WTC11 (cell line): Measurements from ENCODE around the gene GGNBP2. TPM values are rescaled to one million over a fixed set of nuclear protein-coding genes. Genes with fewer than 3 reads are reported as not detected.

ENCODE experiments used
- ATAC-seq: fragments of 200-7000 bp; cut with Tn5 transposase; 2 replicates; pipeline ENCODE4 v1.10.0; 2021; ENCODE audit warnings: mild to moderate bottlenecking, moderate library complexity
- CTCF ChIA-PET: fragments of 300-600 bp; sonication (Branson Sonifier 250); formaldehyde crosslinking; loops from one replicate; lab custom pipeline; 2021; ENCODE audit warnings: antibody characterized with exemption; lab: Charles Lee
- POLR2A ChIA-PET: fragments of 350-600 bp; sonication (Branson Sonifier 250); formaldehyde crosslinking; loops from one replicate; lab custom pipeline; 2021; ENCODE audit warnings: antibody characterized with exemption; lab: Charles Lee
- DNase-seq: peaks from one replicate; pipeline ENCODE4 v3.0.0; 2021; ENCODE audit warnings: low spot score
- H3K27ac Mint-ChIP-seq: 2 replicates; pipeline ENCODE4 v1.8.0; 2021; ENCODE audit warnings: mixed read lengths
- H3K27me3 Mint-ChIP-seq: 2 replicates; pipeline ENCODE4 v1.8.0; 2021; ENCODE audit warnings: low read depth, mild to moderate bottlenecking, moderate library complexity, mixed read lengths
- H3K36me3 Mint-ChIP-seq: 2 replicates; pipeline ENCODE4 v1.8.0; 2021; ENCODE audit warnings: mixed read lengths
- H3K4me1 Mint-ChIP-seq: 2 replicates; pipeline ENCODE4 v1.8.0; 2022; ENCODE audit warnings: mixed read lengths
- H3K4me3 Mint-ChIP-seq: 2 replicates; pipeline ENCODE4 v1.8.0; 2021; ENCODE audit warnings: mild to moderate bottlenecking, moderate library complexity, mixed read lengths
- H3K9me3 Mint-ChIP-seq: 2 replicates; pipeline ENCODE4 v1.8.0; 2021; ENCODE audit warnings: mixed read lengths
- AR ChIP-seq: fragments of 250-450 bp; sonication (Bioruptor Pico); IDR thresholded peaks from 2 replicates; pipeline ENCODE4 v1.9.0; 2021; ENCODE audit warnings: mild to moderate bottlenecking
- CREM ChIP-seq: sonication (generic); formaldehyde crosslinking; IDR thresholded peaks from 2 replicates; pipeline ENCODE4 v1.8.1; 2022; ENCODE audit warnings: mild to moderate bottlenecking, missing genetic modification reagents, moderate library complexity
- ESRRA ChIP-seq: sonication (generic); formaldehyde crosslinking; IDR thresholded peaks from 2 replicates; pipeline ENCODE4 v1.8.1; 2022; ENCODE audit warnings: mild to moderate bottlenecking, missing genetic modification reagents, borderline replicate concordance
- FOXP1 ChIP-seq: sonication (generic); formaldehyde crosslinking; IDR thresholded peaks from 2 replicates; pipeline ENCODE4 v1.8.0; 2022; ENCODE audit warnings: missing genetic modification reagents, mild to moderate bottlenecking, moderate library complexity, borderline replicate concordance
- GABPB1 ChIP-seq: sonication (generic); formaldehyde crosslinking; IDR thresholded peaks from 2 replicates; pipeline ENCODE4 v1.8.1; 2023; ENCODE audit warnings: mild to moderate bottlenecking, missing genetic modification reagents
- IRF1 ChIP-seq: sonication (generic); formaldehyde crosslinking; IDR thresholded peaks from 2 replicates; pipeline ENCODE4 v1.8.0; 2023; ENCODE audit warnings: missing genetic modification reagents
- NFYB ChIP-seq: sonication (generic); formaldehyde crosslinking; conservative IDR thresholded peaks from 2 replicates; pipeline ENCODE4 v1.8.0; 2022; ENCODE audit warnings: low read depth, missing genetic modification reagents
- NR2C2 ChIP-seq: sonication (generic); formaldehyde crosslinking; IDR thresholded peaks from 2 replicates; pipeline ENCODE4 v1.8.0; 2022; ENCODE audit warnings: mild to moderate bottlenecking, missing genetic modification reagents
- NR3C1 ChIP-seq: sonication (generic); formaldehyde crosslinking; conservative IDR thresholded peaks from 2 replicates; pipeline ENCODE4 v1.8.1; 2023; ENCODE audit warnings: low read depth, mild to moderate bottlenecking, missing genetic modification reagents
- TP53 ChIP-seq: sonication (generic); formaldehyde crosslinking; IDR thresholded peaks from 2 replicates; pipeline ENCODE4 v1.8.1; 2023; ENCODE audit warnings: mild to moderate bottlenecking, missing genetic modification reagents
- USF1 ChIP-seq: sonication (generic); formaldehyde crosslinking; IDR thresholded peaks from 2 replicates; pipeline ENCODE4 v1.8.0; 2022; ENCODE audit warnings: mild to moderate bottlenecking, missing genetic modification reagents
- ZNF281 ChIP-seq: sonication (generic); formaldehyde crosslinking; IDR thresholded peaks from 2 replicates; pipeline ENCODE4 v1.8.0; 2023; ENCODE audit warnings: mild to moderate bottlenecking, missing genetic modification reagents
- ZNF423 ChIP-seq: fragments of 250-450 bp; sonication (Bioruptor Pico); IDR thresholded peaks from 2 replicates; pipeline ENCODE4 v2.1.2; 2022; ENCODE audit warnings: mild to moderate bottlenecking, moderate library complexity
- total RNA-seq: library from RNA; stranded (reverse); gene quantifications from 3 replicates; pipeline ENCODE4 v1.2.3, GENCODE V29; 2021
- TF ChIP-seq, protein P1 (sequence below): sonication (generic); formaldehyde crosslinking; IDR thresholded peaks from 2 replicates; pipeline ENCODE4 v1.8.0; 2023; ENCODE audit warnings: missing genetic modification reagents, mild to moderate bottlenecking, borderline replicate concordance
- TF ChIP-seq, protein P2 (sequence below): sonication (generic); formaldehyde crosslinking; IDR thresholded peaks from 2 replicates; pipeline ENCODE4 v1.8.0; 2022; ENCODE audit warnings: mild to moderate bottlenecking, missing genetic modification reagents

The GGNBP2 gene
- total RNA-seq, 1 experiment from 2014 or later, result 49.6 TPM

DNA sequence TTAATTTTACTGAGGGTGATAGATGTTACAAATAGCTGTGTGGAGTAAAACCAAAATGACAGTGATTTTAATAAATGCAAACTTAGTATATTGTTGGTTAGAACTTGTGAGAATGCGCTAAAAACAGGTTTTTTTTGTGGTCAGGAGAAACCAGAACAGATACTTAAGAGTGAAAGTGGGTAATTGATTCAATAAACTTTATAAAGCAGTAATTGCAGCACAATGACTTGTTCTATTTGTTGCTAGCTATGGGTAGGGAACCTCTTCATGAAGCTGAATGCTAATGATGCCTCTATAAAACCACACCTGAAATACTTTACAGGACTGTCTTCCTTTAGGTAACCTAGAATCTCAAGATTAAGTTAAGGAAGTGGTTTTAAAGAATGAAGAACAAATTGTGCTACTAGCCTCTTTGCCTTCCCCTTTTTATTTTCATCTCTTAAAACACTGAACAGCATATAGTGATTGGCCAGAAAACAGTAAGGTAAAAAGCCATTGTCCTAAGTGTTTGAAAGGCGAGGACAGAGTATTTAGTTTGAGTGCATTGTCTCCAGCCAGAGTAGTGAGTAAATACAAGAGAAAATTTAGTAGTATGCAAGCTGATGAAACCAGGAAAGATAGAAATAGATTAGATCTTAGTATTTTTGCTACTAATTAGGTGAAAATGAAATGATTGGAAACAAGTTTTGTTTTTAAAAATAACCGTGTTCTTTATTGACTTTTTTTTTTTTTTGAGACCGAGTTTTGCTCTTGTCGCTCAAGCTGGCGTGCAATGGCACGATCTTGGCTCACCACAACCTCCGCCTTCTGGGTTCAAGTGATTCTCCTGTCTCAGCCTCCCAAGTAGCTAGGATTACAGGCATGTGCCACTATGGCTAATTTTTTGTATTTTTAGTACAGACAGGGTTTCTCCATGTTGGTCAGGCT is 6.0 kb downstream of the GGNBP2 start:
- H3K4me3 Mint-ChIP-seq, result no peak overlapping the region

GRCh38 chr17:36553459-36553858 is 8.7 kb downstream of the GGNBP2 start:
- no peaks in the 10 kb centered on the region for H3K27me3 Mint-ChIP-seq
- H3K9me3 Mint-ChIP-seq, result no peaks in the 10 kb centered on the region
- H3K4me3 Mint-ChIP-seq, result no peak overlapping the region
- no peaks in the 10 kb centered on the region for H3K4me1 Mint-ChIP-seq
- DNase-seq (no peak), ATAC-seq (no peak)
- CTCF ChIA-PET, result no interaction called here
- peak overlapping the region; percentile 71; the same call in 1 of the 2 replicates for H3K27ac Mint-ChIP-seq
- POLR2A ChIA-PET, result no interaction called here
- peaks cover 21% of the 10 kb centered on the region for H3K36me3 Mint-ChIP-seq
- TF ChIP-seq CREM (CRISPR knock-in tag), result no peak

More for the DNA sequence above, 6.0 kb downstream of the GGNBP2 start:
- TF ChIP-seq NR2C2, result no peak
- no peak for TF ChIP-seq FOXP1 (CRISPR knock-in tag)
- no peak for TF ChIP-seq NR3C1 (CRISPR knock-in tag)
- no peak for TF ChIP-seq GABPB1
- TF ChIP-seq ZNF281, result no peak
- TF ChIP-seq ZNF423, result no peak
- no peak for TF ChIP-seq IRF1 (CRISPR knock-in tag)
- ATAC-seq, result no peak
- no peak for DNase-seq
- Mint-ChIP-seq H3K27me3 (no peaks in the 10 kb centered on the region), H3K4me1 (peaks cover 19% of the 10 kb centered on the region), H3K9me3 (no peaks in the 10 kb centered on the region), H3K27ac (peak overlapping the region; percentile 92), H3K36me3 (peaks cover 6% of the 10 kb centered on the region)
- ChIA-PET CTCF (interaction anchor here (1.0 kb wide), 1 partner anchor 17 kb away, joined by 4 read pairs; no protein-coding TSS in a partner anchor), POLR2A (no interaction called here)

- Mint-ChIP-seq H3K4me3 (no peak overlapping the region), H3K27me3 (no peaks in the 10 kb centered on the region), H3K36me3 (peaks cover 34% of the 10 kb centered on the region), H3K27ac (no peak overlapping the region), H3K4me1 (no peaks in the 10 kb centered on the region), H3K9me3 (no peaks in the 10 kb centered on the region)
- POLR2A ChIA-PET, result no interaction called here
- CTCF ChIA-PET, result interaction anchor here (0.6 kb wide), 1 partner anchor 36 kb away, joined by 3 read pairs; the partner anchor contains the start of gene MRM1
- DNase-seq, result no peak
- ATAC-seq, result no peak
- TF ChIP-seq, protein P1, sequence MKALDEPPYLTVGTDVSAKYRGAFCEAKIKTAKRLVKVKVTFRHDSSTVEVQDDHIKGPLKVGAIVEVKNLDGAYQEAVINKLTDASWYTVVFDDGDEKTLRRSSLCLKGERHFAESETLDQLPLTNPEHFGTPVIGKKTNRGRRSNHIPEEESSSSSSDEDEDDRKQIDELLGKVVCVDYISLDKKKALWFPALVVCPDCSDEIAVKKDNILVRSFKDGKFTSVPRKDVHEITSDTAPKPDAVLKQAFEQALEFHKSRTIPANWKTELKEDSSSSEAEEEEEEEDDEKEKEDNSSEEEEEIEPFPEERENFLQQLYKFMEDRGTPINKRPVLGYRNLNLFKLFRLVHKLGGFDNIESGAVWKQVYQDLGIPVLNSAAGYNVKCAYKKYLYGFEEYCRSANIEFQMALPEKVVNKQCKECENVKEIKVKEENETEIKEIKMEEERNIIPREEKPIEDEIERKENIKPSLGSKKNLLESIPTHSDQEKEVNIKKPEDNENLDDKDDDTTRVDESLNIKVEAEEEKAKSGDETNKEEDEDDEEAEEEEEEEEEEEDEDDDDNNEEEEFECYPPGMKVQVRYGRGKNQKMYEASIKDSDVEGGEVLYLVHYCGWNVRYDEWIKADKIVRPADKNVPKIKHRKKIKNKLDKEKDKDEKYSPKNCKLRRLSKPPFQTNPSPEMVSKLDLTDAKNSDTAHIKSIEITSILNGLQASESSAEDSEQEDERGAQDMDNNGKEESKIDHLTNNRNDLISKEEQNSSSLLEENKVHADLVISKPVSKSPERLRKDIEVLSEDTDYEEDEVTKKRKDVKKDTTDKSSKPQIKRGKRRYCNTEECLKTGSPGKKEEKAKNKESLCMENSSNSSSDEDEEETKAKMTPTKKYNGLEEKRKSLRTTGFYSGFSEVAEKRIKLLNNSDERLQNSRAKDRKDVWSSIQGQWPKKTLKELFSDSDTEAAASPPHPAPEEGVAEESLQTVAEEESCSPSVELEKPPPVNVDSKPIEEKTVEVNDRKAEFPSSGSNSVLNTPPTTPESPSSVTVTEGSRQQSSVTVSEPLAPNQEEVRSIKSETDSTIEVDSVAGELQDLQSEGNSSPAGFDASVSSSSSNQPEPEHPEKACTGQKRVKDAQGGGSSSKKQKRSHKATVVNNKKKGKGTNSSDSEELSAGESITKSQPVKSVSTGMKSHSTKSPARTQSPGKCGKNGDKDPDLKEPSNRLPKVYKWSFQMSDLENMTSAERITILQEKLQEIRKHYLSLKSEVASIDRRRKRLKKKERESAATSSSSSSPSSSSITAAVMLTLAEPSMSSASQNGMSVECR (CRISPR knock-in tag), result no peak
- TF ChIP-seq USF1 (CRISPR knock-in tag), result no peak
- TF ChIP-seq AR (CRISPR knock-in tag), result no peak
- no peak for TF ChIP-seq NFYB (CRISPR knock-in tag)
- TF ChIP-seq, protein P2, sequence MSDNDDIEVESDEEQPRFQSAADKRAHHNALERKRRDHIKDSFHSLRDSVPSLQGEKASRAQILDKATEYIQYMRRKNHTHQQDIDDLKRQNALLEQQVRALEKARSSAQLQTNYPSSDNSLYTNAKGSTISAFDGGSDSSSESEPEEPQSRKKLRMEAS (CRISPR knock-in tag), result no peak
- no peak for TF ChIP-seq TP53 (CRISPR knock-in tag)
- TF ChIP-seq ESRRA, result no peak
Observed at GRCh38 chr17:36566081-36566480, 21.4 kb downstream of the GGNBP2 start.
